Activated CD8-positive, alpha-beta T cell treated with anti-CD3 and anti-CD28 coated beads for 36 hours (primary cell): ENCODE data around the gene GRID1. TPM values are rescaled to one million over a fixed set of nuclear protein-coding genes. Genes with fewer than 3 reads are reported as not detected.

Experiments used
- ATAC-seq: fragments of 200-7000 bp; cut with Tn5 transposase; one replicate; pipeline ENCODE4 v1.10.0; 2021; ENCODE audit warnings: mild to moderate bottlenecking, moderate library complexity
- CTCF ChIA-PET: fragments of 350-600 bp; sonication (Branson Sonifier 250); formaldehyde crosslinking; loops from one replicate; lab custom pipeline; 2021; ENCODE audit warnings: antibody characterized with exemption; lab: Charles Lee
- POLR2A ChIA-PET: fragments of 350-600 bp; sonication (Branson Sonifier 250); formaldehyde crosslinking; loops from one replicate; lab custom pipeline; 2021; ENCODE audit warnings: antibody characterized with exemption; lab: Charles Lee
- DNase-seq: peaks from one replicate; pipeline ENCODE4 v3.0.0-alpha.2; 2020
- H3K27ac Mint-ChIP-seq: one replicate; pipeline ENCODE4 v1.8.0; 2021; ENCODE audit warnings: mild to moderate bottlenecking, mixed read lengths
- H3K27me3 Mint-ChIP-seq: one replicate; pipeline ENCODE4 v1.8.0; 2021; ENCODE audit warnings: mixed read lengths
- H3K36me3 Mint-ChIP-seq: one replicate; pipeline ENCODE4 v1.8.0; 2021; ENCODE audit warnings: low read depth, mixed read lengths
- H3K4me1 Mint-ChIP-seq: one replicate; pipeline ENCODE4 v1.8.0; 2021; ENCODE audit warnings: low read depth, mixed read lengths
- H3K4me3 Mint-ChIP-seq: one replicate; pipeline ENCODE4 v1.8.0; 2021; ENCODE audit warnings: mild to moderate bottlenecking, moderate library complexity, mixed read lengths
- H3K9me3 Mint-ChIP-seq: one replicate; pipeline ENCODE4 v1.8.0; 2021; ENCODE audit warnings: mixed read lengths
- intact Hi-C: fragments of 100-400 bp; cut with micrococcal nuclease; formaldehyde crosslinking; loops from one replicate; pipeline ENCODE4 v1.10.0; 2022
- total RNA-seq, 2 experiments: library from RNA; stranded (reverse); gene quantifications; one replicate each; pipeline ENCODE4 v1.2.3, GENCODE V29; 2021
- TF ChIP-seq, protein P1 (sequence below): fragments of 200-600 bp; IDR thresholded peaks from one replicate; pipeline ENCODE4 v1.8.0; 2022; ENCODE audit warnings: antibody characterized with exemption, mild to moderate bottlenecking

GRID1 gene
- total RNA-seq, 2 experiments from 2014 or later = not detected

GRCh38 chr10:86102451-86102850 is 264.1 kb downstream of the GRID1 start:
- TF ChIP-seq, protein P1, sequence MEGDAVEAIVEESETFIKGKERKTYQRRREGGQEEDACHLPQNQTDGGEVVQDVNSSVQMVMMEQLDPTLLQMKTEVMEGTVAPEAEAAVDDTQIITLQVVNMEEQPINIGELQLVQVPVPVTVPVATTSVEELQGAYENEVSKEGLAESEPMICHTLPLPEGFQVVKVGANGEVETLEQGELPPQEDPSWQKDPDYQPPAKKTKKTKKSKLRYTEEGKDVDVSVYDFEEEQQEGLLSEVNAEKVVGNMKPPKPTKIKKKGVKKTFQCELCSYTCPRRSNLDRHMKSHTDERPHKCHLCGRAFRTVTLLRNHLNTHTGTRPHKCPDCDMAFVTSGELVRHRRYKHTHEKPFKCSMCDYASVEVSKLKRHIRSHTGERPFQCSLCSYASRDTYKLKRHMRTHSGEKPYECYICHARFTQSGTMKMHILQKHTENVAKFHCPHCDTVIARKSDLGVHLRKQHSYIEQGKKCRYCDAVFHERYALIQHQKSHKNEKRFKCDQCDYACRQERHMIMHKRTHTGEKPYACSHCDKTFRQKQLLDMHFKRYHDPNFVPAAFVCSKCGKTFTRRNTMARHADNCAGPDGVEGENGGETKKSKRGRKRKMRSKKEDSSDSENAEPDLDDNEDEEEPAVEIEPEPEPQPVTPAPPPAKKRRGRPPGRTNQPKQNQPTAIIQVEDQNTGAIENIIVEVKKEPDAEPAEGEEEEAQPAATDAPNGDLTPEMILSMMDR = no peak
- no peak for DNase-seq
- ChIA-PET CTCF (no interaction called here), POLR2A (no interaction called here)
- Mint-ChIP-seq H3K4me3 (no peak overlapping the region), H3K27me3 (no peaks in the 10 kb centered on the region), H3K9me3 (no peaks in the 10 kb centered on the region), H3K36me3 (no peaks in the 10 kb centered on the region), H3K27ac (no peak overlapping the region), H3K4me1 (no peaks in the 10 kb centered on the region)
- intact Hi-C loops = loop anchor here (5.0 kb wide), 1 partner anchor 275 kb away; no protein-coding TSS in a partner anchor
- no peak for ATAC-seq

DNA sequence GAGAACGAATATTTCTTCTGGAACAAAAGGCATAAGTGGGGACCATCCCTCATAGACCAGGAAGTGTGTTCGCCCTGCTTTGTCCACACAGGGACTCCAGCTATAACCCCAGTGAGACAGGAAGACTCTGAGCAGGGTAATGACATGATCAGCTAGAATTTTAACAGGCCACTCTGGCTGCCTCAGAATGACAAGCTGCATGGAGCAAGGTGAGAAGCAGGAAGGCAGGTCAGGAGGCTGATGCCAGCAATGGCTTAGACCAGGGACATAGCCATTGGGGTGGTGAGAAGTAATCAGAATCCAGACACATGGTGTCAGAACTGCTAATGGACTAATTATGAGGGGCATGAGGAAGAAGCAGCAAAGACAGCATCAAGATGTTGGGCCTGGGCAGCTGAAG is 264.6 kb downstream of the GRID1 start:
- ChIA-PET CTCF (no interaction called here), POLR2A (no interaction called here)
- no peak for ATAC-seq
- TF ChIP-seq, protein P1 = no peak
- intact Hi-C loops = loop anchor here (5.0 kb wide), 1 partner anchor 275 kb away; no protein-coding TSS in a partner anchor
- Mint-ChIP-seq H3K27me3 (no peaks in the 10 kb centered on the region), H3K4me3 (no peak overlapping the region), H3K4me1 (no peaks in the 10 kb centered on the region), H3K27ac (no peak overlapping the region), H3K36me3 (no peaks in the 10 kb centered on the region), H3K9me3 (no peaks in the 10 kb centered on the region)
- DNase-seq = no peak

DNA sequence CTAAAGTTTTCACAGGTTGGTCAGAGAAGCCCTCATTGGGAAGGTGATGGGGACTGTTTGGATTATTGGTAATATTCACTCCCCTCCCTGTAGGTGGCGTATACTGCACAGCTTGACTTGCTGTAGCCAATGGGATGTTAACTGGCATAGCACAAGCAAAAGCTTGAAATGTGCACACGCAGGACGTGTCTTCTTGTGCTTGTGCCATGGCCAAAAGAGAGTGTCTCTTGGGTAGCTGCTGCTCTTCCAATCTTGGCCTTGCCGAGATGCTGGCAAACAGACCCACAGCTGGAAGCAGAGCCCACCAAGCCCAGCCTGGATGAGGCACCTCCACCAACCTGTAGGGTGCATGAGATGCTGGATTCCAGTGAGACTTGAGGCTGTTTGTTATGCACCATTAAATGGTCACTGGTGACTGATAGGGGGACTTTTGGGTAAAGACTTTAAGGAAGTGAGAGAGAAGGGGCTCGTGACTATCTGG is 266.0 kb downstream of the GRID1 start:
- Mint-ChIP-seq H3K27ac (no peak overlapping the region), H3K4me3 (no peak overlapping the region), H3K36me3 (no peaks in the 10 kb centered on the region), H3K4me1 (no peaks in the 10 kb centered on the region), H3K27me3 (no peaks in the 10 kb centered on the region), H3K9me3 (no peaks in the 10 kb centered on the region)
- CTCF ChIA-PET = interaction anchor here (0.6 to 1.0 kb wide), 3 partner anchors 14 to 275 kb away, joined by 3 read pairs; no protein-coding TSS in a partner anchor
- intact Hi-C loops = loop anchor here (5.0 kb wide), 1 partner anchor 277 kb away; no protein-coding TSS in a partner anchor
- ATAC-seq (peak; percentile 78), DNase-seq (peak; percentile 15)
- POLR2A ChIA-PET = no interaction called here
- TF ChIP-seq, protein P1 = peak; percentile 54

GRCh38 chr10:86099542-86100334 is 266.9 kb downstream of the GRID1 start:
- TF ChIP-seq, protein P1 = no peak
- ATAC-seq = no peak
- no peaks in the 10 kb centered on the region for H3K36me3 Mint-ChIP-seq
- H3K4me3 Mint-ChIP-seq = no peak overlapping the region
- DNase-seq = no peak
- CTCF ChIA-PET = interaction anchor here (1.0 kb wide), 1 partner anchor 271 kb away, joined by 3 read pairs; no protein-coding TSS in a partner anchor
- H3K9me3 Mint-ChIP-seq = no peaks in the 10 kb centered on the region
- intact Hi-C loops = loop anchor here (5.0 kb wide), 1 partner anchor 278 kb away; no protein-coding TSS in a partner anchor
- POLR2A ChIA-PET = no interaction called here
- no peak overlapping the region for H3K27ac Mint-ChIP-seq
- no peaks in the 10 kb centered on the region for H3K27me3 Mint-ChIP-seq
- H3K4me1 Mint-ChIP-seq = no peaks in the 10 kb centered on the region
